Right lobe of liver (tissue), 4 donors: ENCODE data around the gene AKAP7.

Experiments
- POLR2A ChIP-seq: fragments of 450-650 bp; IDR thresholded peaks from one replicate; pipeline ENCODE4 v1.6.1; 2017; ENCODE audit warnings: antibody characterized with exemption, mild to moderate bottlenecking
- TF ChIP-seq, protein P1 (sequence below), 4 donors: fragments of 200-600 bp in 3 of 4; fragments of 450-650 bp in 1 of 4; IDR thresholded peaks; one replicate each; pipeline versions ENCODE4 v1.5.1 to v1.8.0; 2016 to 2022; ENCODE audit warnings: antibody characterized with exemption in 4 of 4, mild to moderate bottlenecking in 2 of 4
- donor health status: DM: no; HTN: no; CAD: no.
- donor health status: DM: no; HTN: no; CAD: no.
- donor health status: DM: no; HTN: yes; CAD: no.

DNA sequence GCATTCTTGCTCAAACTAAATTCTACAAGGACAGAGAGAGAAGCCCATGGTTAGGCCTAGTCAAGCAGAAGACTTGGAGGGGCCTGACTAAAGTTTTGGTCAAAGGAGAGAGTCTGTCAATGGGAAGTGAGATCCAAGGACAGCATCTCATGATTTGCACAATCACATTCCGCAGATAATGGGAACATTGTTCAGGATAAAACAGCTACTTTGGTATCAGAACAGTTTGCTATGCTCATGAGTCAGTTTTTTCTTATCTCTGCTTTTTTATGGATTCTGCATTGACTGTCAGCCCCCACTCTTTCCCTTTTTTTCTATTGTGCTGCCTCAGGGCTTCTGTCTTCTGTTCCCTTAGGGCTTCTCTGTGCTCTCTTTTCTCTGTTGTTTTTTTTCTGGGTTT, 28.6 kb downstream of the AKAP7 start:
- TF ChIP-seq, protein P1, sequence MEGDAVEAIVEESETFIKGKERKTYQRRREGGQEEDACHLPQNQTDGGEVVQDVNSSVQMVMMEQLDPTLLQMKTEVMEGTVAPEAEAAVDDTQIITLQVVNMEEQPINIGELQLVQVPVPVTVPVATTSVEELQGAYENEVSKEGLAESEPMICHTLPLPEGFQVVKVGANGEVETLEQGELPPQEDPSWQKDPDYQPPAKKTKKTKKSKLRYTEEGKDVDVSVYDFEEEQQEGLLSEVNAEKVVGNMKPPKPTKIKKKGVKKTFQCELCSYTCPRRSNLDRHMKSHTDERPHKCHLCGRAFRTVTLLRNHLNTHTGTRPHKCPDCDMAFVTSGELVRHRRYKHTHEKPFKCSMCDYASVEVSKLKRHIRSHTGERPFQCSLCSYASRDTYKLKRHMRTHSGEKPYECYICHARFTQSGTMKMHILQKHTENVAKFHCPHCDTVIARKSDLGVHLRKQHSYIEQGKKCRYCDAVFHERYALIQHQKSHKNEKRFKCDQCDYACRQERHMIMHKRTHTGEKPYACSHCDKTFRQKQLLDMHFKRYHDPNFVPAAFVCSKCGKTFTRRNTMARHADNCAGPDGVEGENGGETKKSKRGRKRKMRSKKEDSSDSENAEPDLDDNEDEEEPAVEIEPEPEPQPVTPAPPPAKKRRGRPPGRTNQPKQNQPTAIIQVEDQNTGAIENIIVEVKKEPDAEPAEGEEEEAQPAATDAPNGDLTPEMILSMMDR (IDR thresholded peaks at IDR 0.05), result no peak
- TF ChIP-seq POLR2A, result no peak
